ENCODE measurements around the gene FRMD4B.
"Not testable (repeated sequence)": the region's sequence is repeated elsewhere in the genome, so short reads cannot be mapped to it uniquely, and the experiment has no call there.

- not testable (repeated sequence) for TF ChIP-seq CTCF (IDR thresholded peaks at IDR 0.05); POLR2A (IDR thresholded peaks at IDR 0.05); POLR2AphosphoS5 (IDR thresholded peaks at IDR 0.05; ENCODE audit: insufficient read depth in 1 of 2, low read depth in 1 of 2)
Observed at GRCh38 chr3:69276191-69276590, 109.7 kb downstream of the FRMD4B start.

Data from vagina (tissue), 2 donors.